ENCODE data around the gene LYPD6B.

DNA sequence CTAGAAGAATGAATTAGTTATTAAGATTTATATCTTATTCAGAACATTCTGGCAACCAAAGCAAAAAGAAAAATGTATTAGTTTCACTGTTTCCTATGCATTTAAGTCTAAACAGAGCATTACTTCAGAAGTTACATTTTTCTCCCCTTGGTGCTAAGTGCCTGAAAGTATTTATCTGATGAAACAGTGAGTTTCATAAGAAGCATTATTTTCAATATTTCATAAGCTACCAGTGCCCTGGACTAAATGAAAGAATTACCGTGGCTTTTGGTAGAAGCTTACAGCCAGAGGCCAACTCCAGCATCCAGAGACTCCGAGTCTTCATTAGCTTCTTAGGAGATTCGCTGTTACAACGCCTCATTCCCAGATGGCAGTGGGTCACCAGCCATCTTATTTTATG, 97.6 kb downstream of the LYPD6B start:
- TF ChIP-seq, protein P1, sequence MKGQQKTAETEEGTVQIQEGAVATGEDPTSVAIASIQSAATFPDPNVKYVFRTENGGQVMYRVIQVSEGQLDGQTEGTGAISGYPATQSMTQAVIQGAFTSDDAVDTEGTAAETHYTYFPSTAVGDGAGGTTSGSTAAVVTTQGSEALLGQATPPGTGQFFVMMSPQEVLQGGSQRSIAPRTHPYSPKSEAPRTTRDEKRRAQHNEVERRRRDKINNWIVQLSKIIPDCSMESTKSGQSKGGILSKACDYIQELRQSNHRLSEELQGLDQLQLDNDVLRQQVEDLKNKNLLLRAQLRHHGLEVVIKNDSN (IDR thresholded peaks at IDR 0.05): no peak
- TF ChIP-seq CEBPB (IDR thresholded peaks at IDR 0.05) (no peak), EP300 (IDR thresholded peaks at IDR 0.05; ENCODE audit: borderline replicate concordance) (no peak), REST (IDR thresholded peaks at IDR 0.05; ENCODE audit: low read depth) (no peak), TAF1 (IDR thresholded peaks at IDR 0.05; ENCODE audit: low read depth) (no peak), RAD21 (IDR thresholded peaks at IDR 0.05; ENCODE audit: low read depth) (no peak), MAX (IDR thresholded peaks at IDR 0.05) (no peak), EGR1 (IDR thresholded peaks at IDR 0.05) (no peak), CREB1 (IDR thresholded peaks at IDR 0.05; ENCODE audit: low read depth) (no peak), YY1 (IDR thresholded peaks at IDR 0.05; ENCODE audit: low read depth) (no peak), NFIC (IDR thresholded peaks at IDR 0.05) (no peak), ZBTB7A (IDR thresholded peaks at IDR 0.05; ENCODE audit: low read depth) (no peak), TCF12 (IDR thresholded peaks at IDR 0.05; ENCODE audit: low read depth) (no peak)

Measured in Ishikawa (cell line).